Limb (tissue), 2 donors: ENCODE data around the gene PTPRK.

Experiments used
- DNase-seq, 2 donors: peaks; one replicate each; pipeline ENCODE4 v3.0.0-alpha.2; 2016; ENCODE audit errors: extremely low spot score in 2 of 2

PTPRK gene

GRCh38 chr6:128150376-128150775 lies 370.0 kb downstream of the PTPRK start:
- DNase-seq = no peak

- DNase-seq = no peak
Measured at GRCh38 chr6:128149796-128150195, 370.6 kb downstream of the PTPRK start.

GRCh38 chr6:128144320-128144719 lies 376.1 kb downstream of the PTPRK start:
- DNase-seq = no peak

- DNase-seq = no peak
Measured at GRCh38 chr6:128141932-128142331, 378.5 kb downstream of the PTPRK start.

- DNase-seq = no peak
Measured at GRCh38 chr6:128139519-128139918, 380.9 kb downstream of the PTPRK start.

GRCh38 chr6:128138694-128139093 lies 381.7 kb downstream of the PTPRK start:
- DNase-seq = no peak

- no peak for DNase-seq
Measured at GRCh38 chr6:128135325-128135724, 385.1 kb downstream of the PTPRK start.

- no peak for DNase-seq
Measured at GRCh38 chr6:128131566-128131965, 388.8 kb downstream of the PTPRK start.

GRCh38 chr6:128131036-128131435 lies 389.4 kb downstream of the PTPRK start:
- DNase-seq = no peak

GRCh38 chr6:128129679-128130078 lies 390.7 kb downstream of the PTPRK start:
- no peak for DNase-seq

- DNase-seq = no peak
Measured at GRCh38 chr6:128127650-128128049, 392.7 kb downstream of the PTPRK start.

- no peak for DNase-seq
Measured at GRCh38 chr6:128124713-128125112, 395.7 kb downstream of the PTPRK start.

GRCh38 chr6:128121610-128122009 lies 398.8 kb downstream of the PTPRK start:
- DNase-seq = no peak

GRCh38 chr6:128121190-128121589 lies 399.2 kb downstream of the PTPRK start:
- no peak for DNase-seq

- no peak for DNase-seq
Measured at GRCh38 chr6:128118401-128118800, 402.0 kb downstream of the PTPRK start.

GRCh38 chr6:128117916-128118315 lies 402.5 kb downstream of the PTPRK start:
- no peak for DNase-seq

GRCh38 chr6:128114164-128114563 lies 406.2 kb downstream of the PTPRK start:
- no peak for DNase-seq

GRCh38 chr6:128112494-128112893 lies 407.9 kb downstream of the PTPRK start:
- no peak for DNase-seq

- DNase-seq = no peak
Measured at GRCh38 chr6:128111096-128111495, 409.3 kb downstream of the PTPRK start.

GRCh38 chr6:128107682-128108081 lies 412.7 kb downstream of the PTPRK start:
- no peak for DNase-seq

GRCh38 chr6:128099571-128100197 lies 420.7 kb downstream of the PTPRK start:
- no peak for DNase-seq

- no peak for DNase-seq
Measured at GRCh38 chr6:128098000-128098581, 422.3 kb downstream of the PTPRK start.

GRCh38 chr6:128097009-128097408 lies 423.4 kb downstream of the PTPRK start:
- no peak for DNase-seq

GRCh38 chr6:128095362-128095761 lies 425.0 kb downstream of the PTPRK start:
- DNase-seq = no peak
